Breast epithelium (tissue), 4 donors: ENCODE results near the gene TASOR2. TPM values are rescaled to one million over a fixed set of nuclear protein-coding genes. Genes with fewer than 3 reads are reported as not detected.

Experiments used
- DNase-seq, 2 donors: peaks; one replicate each; pipeline ENCODE4 v3.0.0-alpha.2; 2019; ENCODE audit warnings: low spot score in 2 of 2
- H3K27ac ChIP-seq, 2 donors: fragments of 200-600 bp; sonication (generic) in 1 of 2; one replicate each; pipeline ENCODE4 v1.5.1; 2016 to 2019; ENCODE audit warnings: mild to moderate bottlenecking in 1 of 2
- H3K27me3 ChIP-seq, 2 donors: fragments of 200-600 bp; sonication (generic) in 1 of 2; one replicate each; pipeline versions ENCODE4 v1.5.1 to v1.6.0; 2017 to 2019; ENCODE audit warnings: control low read depth in 1 of 2, mild to moderate bottlenecking in 1 of 2
- H3K36me3 ChIP-seq: fragments of 200-600 bp; one replicate; pipeline ENCODE4 v1.5.1; 2019
- H3K4me1 ChIP-seq, 2 donors: fragments of 200-600 bp; sonication (generic); one replicate each; pipeline ENCODE4 v1.5.1; 2016 to 2019; ENCODE audit warnings: control low read depth in 1 of 2
- H3K4me3 ChIP-seq, 3 donors: fragments of 200-600 bp; sonication (generic); 1 replicate in 2 of 3; 2 replicates in 1 of 3; pipeline ENCODE4 v1.5.1; 2016 to 2019; ENCODE audit warnings: mild to moderate bottlenecking in 3 of 3, moderate library complexity in 2 of 3
- H3K9me3 ChIP-seq, 2 donors: fragments of 200-600 bp; sonication (generic) in 1 of 2; one replicate each; pipeline ENCODE4 v1.5.1; 2016 to 2019; ENCODE audit warnings: control low read depth in 1 of 2
- CTCF ChIP-seq, 3 donors: fragments of 450-650 bp; IDR thresholded peaks; one replicate each; pipeline ENCODE4 v1.5.1; 2016 to 2017; ENCODE audit warnings: antibody characterized with exemption in 3 of 3, mild to moderate bottlenecking in 3 of 3, moderate library complexity in 3 of 3
- POLR2A ChIP-seq: fragments of 450-650 bp; IDR thresholded peaks from one replicate; pipeline ENCODE4 v1.6.1; 2016; ENCODE audit warnings: antibody characterized with exemption, mild to moderate bottlenecking, moderate library complexity
- POLR2AphosphoS5 ChIP-seq, 3 donors: sonication (generic); formaldehyde crosslinking; IDR thresholded peaks; one replicate each; pipeline ENCODE4 v1.6.1; 2017; ENCODE audit warnings: antibody characterized with exemption in 3 of 3
- intact Hi-C: fragments of 100-400 bp; cut with DNase I; formaldehyde crosslinking; loops from one replicate; pipeline ENCODE4 v1.15.1; 2023; ENCODE audit warnings: low total_unique reads
- total RNA-seq, 3 donors: library from RNA; depleted of rRNA; stranded (reverse); fragments of >200 nt; gene quantifications; one replicate each; pipeline ENCODE4 v1.1.0, GENCODE V29; 2016

TASOR2 gene
- total RNA-seq, 3 donors from 2014 or later, result 80.5 to 115 (median 98.6) TPM

GRCh38 chr10:5641501-5641900, 43.1 kb upstream of the TASOR2 start:
- Histone ChIP-seq H3K27ac (peak overlapping the region in 1 of 2 donors; percentile 48), H3K36me3 (peaks cover 10% of the 10 kb centered on the region), H3K4me3 (no peak overlapping the region), H3K9me3 (no peaks in the 10 kb centered on the region), H3K4me1 (peaks cover 0 to 7% of the 10 kb centered on the region in 2 donors), H3K27me3 (no peaks in the 10 kb centered on the region)
- intact Hi-C loops, result no loop called here
- no peak for DNase-seq
- TF ChIP-seq POLR2AphosphoS5 (IDR thresholded peaks at IDR 0.05) (no peak), POLR2A (no peak), CTCF (IDR thresholded peaks at IDR 0.05) (no peak)

- H3K4me1 ChIP-seq, result peaks cover 0 to 7% of the 10 kb centered on the region in 2 donors
- TF ChIP-seq POLR2AphosphoS5 (IDR thresholded peaks at IDR 0.05) (peak in 1 of 3 donors; percentile 30), POLR2A (no peak), CTCF (IDR thresholded peaks at IDR 0.05) (no peak)
- intact Hi-C loops, result no loop called here
- H3K9me3 ChIP-seq, result no peaks in the 10 kb centered on the region
- no peaks in the 10 kb centered on the region for H3K27me3 ChIP-seq
- H3K27ac ChIP-seq, result peak overlapping the region; percentile 54 to 70
- no peak for DNase-seq
- peaks cover 10% of the 10 kb centered on the region for H3K36me3 ChIP-seq
- H3K4me3 ChIP-seq, result no peak overlapping the region
These were observed 41.1 kb upstream of the TASOR2 start for GRCh38 chr10:5643346-5644067.

GRCh38 chr10:5644930-5645329, 39.7 kb upstream of the TASOR2 start:
- TF ChIP-seq POLR2AphosphoS5 (IDR thresholded peaks at IDR 0.05), result no peak
- TF ChIP-seq CTCF (IDR thresholded peaks at IDR 0.05), result no peak
- TF ChIP-seq POLR2A, result no peak
- Histone ChIP-seq H3K27ac (peak overlapping the region; percentile 54 to 70), H3K4me3 (no peak overlapping the region), H3K27me3 (no peaks in the 10 kb centered on the region), H3K9me3 (no peaks in the 10 kb centered on the region), H3K36me3 (peaks cover 8% of the 10 kb centered on the region), H3K4me1 (peaks cover 0 to 7% of the 10 kb centered on the region in 2 donors)
- no peak for DNase-seq
- intact Hi-C loops, result no loop called here

- Histone ChIP-seq H3K27ac (peak overlapping the region; percentile 71 to 90), H3K9me3 (no peaks in the 10 kb centered on the region), H3K4me1 (peaks cover 0 to 7% of the 10 kb centered on the region in 2 donors), H3K36me3 (peaks cover 4% of the 10 kb centered on the region), H3K4me3 (no peak overlapping the region), H3K27me3 (no peaks in the 10 kb centered on the region)
- DNase-seq, result peak in 1 of 2 donors; percentile 50
- intact Hi-C loops, result no loop called here
- TF ChIP-seq POLR2A, result no peak
- TF ChIP-seq CTCF (IDR thresholded peaks at IDR 0.05), result no peak
- TF ChIP-seq POLR2AphosphoS5 (IDR thresholded peaks at IDR 0.05), result no peak
These were observed 39.3 kb upstream of the TASOR2 start for GRCh38 chr10:5645375-5645774.

GRCh38 chr10:5645944-5646617, 38.6 kb upstream of the TASOR2 start:
- Histone ChIP-seq H3K36me3 (peaks cover 3% of the 10 kb centered on the region), H3K27ac (peak overlapping the region; percentile 71 to 90)
- DNase-seq, result peak in 1 of 2 donors; percentile 47

More at GRCh38 chr10:5645944-5646617, 38.6 kb upstream of the TASOR2 start:
- intact Hi-C loops, result no loop called here
- no peaks in the 10 kb centered on the region for H3K9me3 ChIP-seq
- TF ChIP-seq POLR2A (no peak), POLR2AphosphoS5 (IDR thresholded peaks at IDR 0.05) (no peak)
- H3K27me3 ChIP-seq, result no peaks in the 10 kb centered on the region
- H3K4me1 ChIP-seq, result peaks cover 0 to 7% of the 10 kb centered on the region in 2 donors
- H3K4me3 ChIP-seq, result no peak overlapping the region
